ENCODE results near the gene TENM3.

TENM3 gene

DNA sequence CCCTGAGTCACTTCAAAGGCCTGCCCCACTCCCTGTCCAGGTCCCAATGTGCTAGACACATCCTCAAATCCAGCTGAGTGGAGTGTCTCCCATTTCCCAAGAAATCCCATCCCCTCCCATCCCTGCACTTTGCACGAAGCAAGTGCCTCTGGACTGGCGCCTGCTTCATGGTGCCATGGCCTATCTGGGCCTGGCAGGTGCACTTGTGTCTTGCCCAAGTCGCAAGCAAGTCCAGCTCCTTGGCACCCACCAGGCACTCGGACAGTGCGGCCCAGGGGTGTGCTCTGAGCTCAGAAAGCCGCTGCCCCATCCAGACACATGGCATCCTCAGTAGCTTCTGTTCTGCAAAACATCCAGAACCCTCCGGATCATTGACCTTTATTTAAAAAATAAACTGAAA lies 576.5 kb downstream of the TENM3 start:
- DNase-seq (ENCODE audit: low spot score): no peak

DNA sequence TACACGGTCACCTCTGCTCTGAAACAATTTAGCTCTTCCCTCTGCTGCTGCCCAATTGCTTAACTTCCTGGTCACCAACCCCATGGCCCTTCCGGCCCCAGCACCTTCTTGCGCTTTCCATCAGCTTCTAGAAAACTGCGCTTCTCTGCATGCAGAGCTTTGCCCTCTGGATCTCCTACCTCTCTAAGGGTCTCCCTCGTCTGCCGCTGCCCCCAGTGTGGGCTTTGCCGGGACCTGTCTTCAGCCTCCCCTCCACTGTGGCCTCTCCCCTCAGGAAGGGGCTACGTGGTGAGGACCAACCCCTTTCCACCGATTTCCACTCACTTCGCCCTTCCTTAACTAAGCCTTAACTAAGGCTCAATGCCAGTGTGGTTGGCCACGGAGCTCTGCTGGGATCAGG lies 579.4 kb downstream of the TENM3 start:
- no peak for DNase-seq (ENCODE audit: low spot score)

DNA sequence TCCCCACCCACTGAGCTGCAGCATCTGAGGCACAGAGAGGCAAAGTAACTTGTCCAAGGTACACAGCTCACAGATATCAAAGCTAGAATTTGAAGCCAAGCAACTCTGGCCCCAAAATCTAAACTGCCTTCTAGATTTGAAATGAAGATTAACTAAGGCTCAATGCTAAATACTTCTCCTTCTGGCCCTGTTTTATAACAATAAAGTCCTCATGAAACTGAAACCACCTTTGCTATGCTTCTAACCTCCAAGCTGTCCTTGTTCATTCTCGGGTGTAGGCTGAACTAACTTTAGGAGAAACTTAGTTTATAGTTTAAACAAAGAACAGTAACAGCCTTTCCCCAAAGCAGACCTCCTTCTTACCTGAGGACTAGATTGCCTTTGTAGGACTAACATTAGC lies 580.4 kb downstream of the TENM3 start:
- no peak for DNase-seq (ENCODE audit: low spot score)

DNA sequence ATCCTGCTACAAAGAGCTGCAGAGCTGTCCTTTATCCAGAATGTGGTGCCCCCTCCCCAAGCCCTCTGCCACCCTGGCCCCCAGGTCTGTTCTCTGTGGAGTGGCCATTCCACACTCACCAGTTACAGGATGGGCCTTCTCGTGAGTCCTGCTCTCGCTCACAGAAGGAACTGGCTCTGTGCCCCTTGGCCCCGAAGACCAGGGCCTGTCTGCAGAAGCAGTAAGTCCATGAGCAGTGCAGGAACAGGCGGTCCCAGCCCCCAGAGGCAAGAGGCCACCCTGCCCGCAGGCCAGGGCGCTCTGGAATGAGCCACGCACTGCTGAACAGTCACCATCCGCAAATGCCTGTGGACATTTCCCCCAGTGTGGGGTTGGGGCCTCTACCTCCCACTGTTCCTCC lies 581.8 kb downstream of the TENM3 start:
- no peak for DNase-seq (ENCODE audit: low spot score)

DNA sequence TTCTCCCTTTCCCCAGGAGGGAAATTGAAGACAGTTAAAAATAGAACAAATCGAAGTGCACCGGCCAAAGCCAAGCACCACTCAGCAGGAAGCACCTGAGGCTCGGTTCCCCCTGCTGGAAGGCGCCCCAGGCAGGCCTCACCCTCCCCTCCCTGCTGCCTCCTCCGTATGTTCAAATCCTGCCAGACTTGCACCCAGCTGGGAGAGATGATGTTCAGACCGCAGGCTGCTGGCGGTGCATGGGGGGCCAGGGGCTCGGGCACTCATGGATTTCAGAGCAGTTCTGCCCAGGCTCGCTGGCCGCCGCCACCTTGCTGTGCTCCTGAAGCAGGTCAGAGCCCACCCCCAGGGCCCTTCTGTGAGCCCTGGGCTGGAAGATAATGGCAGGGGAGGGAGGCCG lies 582.6 kb downstream of the TENM3 start:
- DNase-seq (ENCODE audit: low spot score): no peak

DNA sequence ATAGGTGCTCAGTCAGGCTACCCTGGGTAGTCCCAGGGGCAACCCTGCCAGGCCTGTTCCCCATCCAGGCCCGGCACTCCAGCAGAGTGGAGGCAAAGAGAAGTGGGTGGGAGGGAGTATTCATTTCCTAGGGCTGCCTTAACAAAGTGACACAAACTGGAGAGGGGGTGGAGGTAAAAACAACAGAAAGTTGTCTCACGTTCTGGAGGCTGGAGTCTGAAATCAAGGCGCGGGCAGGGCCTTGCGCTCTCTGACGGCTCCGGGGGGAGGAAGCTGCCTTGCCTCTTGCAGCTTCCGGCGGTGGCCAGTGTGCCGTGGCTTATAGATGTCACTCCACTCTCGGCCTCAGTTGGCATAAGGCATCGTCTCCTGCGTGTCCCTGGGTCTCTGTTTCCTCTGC lies 583.2 kb downstream of the TENM3 start:
- DNase-seq (ENCODE audit: low spot score): no peak

DNA sequence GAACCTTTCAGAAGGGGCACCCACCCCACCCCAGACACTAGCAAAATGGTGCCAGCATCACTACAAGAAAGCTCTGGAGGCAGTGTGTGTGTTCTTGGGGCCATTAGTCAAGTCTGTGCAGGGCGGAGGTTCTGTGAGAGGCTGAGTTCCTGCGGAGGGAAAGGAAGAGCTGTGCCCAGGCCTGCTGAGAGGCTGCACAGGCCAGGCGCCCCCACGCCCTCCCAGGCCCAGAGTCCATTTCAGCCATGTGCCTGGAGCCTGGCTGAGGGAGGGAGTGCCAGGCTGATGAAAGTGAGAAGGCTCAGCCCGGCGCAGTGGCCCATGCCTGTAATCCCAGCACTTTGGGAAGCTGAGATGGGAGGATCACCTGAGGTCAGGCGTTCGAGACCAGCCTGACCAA lies 584.0 kb downstream of the TENM3 start:
- no peak for DNase-seq (ENCODE audit: low spot score)

DNA sequence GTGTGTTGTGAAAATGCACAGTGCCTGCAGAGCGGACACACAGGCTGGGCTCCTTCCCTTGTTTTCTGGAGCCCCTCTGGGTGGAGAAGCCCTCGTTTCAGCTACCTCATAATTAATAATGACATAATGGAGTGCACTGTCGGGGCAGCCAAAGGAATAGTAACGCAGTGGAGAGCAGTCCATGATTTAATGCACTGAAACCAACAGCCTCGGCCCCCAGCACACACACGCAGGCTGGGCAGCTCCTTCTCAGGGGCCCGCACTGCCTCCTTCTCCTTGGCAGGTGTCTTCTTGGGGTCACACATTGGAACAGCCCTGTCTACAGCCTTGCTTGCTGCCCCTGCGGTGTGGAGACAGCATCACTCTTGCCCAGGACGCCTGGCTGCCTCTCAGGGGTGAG lies 584.8 kb downstream of the TENM3 start:
- no peak for DNase-seq (ENCODE audit: low spot score)

DNA sequence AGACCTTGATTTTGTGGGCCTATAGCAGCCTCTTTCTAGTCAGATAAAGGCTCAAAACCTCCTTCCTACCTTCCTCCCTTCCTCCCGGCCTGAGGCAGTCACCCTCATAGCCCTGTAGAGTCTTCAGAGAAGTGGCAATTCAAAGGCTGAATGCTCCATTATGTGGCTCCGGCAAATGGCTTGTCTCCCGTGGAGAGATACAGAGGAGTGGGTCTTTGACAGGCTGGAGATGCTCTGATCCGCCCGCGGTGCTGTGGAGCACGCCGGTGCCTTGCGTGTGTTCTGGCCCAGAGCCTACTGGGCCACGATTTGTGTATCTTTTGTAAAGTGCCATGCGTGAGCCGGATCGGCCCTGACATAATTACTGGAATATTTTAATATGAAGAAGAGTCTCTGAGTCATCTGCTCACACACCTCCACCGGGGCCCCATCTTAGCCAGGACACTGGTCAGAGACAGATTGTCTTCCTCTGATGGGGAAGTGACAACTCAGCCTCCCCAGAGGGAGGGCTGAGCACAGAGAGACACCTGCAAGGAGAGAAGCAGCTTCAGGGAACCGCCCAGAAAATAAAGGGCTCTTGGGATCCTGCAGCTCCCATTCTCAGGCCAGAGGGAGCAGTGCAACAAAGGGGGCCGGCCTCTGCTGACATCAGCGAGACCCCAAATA lies 585.3 kb downstream of the TENM3 start:
- DNase-seq (ENCODE audit: low spot score): no peak

DNA sequence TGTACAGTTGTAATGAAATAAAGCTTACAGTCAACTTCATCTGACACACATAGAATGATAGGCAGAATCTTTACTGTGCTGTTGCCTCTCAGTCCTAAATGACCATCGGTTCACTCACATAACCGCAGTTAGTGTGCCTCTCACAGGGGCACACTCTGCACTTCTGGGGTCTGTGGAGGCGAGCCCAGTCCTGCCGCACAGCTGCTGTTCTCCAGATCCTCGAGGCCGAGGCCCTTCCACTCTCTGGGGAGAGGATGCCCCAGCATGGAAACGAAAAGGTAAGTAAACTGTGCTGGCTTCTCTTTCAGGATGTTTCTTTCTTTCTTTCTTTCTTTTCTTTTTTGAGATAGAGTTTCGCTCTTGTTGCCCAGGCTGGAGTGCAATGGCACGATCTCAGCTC lies 586.0 kb downstream of the TENM3 start:
- no peak for DNase-seq (ENCODE audit: low spot score)

DNA sequence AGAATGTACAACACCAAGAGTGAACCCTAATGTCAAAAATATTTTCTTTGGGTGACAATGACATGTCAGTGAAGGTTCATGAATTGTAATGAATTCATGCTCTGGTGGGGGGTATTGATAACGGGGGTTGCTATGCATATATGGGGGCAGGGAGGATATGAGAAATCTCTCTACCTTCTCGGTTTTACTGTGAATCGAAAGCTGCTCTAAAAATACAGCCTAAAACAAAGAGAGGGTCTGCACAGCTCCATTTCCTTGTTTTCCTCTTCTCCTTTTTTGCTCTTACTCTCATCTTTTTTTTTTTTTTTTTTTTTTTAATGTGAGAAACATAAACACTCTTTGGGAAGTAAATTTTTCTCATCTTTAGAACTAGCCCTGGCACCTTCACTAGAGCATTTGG lies 588.2 kb downstream of the TENM3 start:
- no peak for DNase-seq (ENCODE audit: low spot score)

DNA sequence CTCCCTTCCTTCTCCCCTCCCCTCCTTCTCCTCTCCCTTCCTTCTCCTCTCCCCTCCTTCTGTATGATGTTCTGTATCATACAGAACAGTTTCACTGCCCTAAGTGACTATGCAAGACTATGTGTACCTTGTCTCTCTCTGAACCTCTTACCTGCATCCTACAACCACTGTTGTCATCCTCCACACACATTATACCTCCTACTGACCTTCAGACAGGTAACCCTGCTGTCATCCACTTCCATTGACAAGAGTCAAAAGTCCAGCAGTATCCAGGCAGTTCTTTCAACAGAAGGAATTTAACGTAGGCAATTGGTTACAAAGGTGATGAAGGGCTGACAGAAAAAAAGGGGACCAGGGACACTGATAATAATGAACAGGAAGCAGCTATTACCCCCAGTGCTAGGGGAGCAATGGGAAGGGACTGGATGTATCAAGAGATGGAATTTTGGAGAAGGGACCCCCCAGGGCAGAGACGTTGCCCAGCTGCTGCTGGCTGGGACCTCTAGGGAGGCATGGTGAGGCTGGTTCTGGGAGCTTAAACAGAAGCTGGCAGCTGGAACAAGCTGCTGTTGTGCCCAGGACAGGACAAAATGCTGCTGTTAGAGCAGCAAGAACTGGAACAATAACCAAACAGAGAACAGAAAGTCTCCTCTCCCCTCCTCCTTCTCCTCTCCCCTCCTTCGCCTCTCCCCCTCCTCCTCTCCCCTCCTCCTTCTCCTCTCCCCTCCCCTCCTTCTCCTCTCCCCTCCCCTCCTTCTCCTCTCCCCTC lies 589.3 kb downstream of the TENM3 start:
- DNase-seq (ENCODE audit: low spot score): no peak

DNA sequence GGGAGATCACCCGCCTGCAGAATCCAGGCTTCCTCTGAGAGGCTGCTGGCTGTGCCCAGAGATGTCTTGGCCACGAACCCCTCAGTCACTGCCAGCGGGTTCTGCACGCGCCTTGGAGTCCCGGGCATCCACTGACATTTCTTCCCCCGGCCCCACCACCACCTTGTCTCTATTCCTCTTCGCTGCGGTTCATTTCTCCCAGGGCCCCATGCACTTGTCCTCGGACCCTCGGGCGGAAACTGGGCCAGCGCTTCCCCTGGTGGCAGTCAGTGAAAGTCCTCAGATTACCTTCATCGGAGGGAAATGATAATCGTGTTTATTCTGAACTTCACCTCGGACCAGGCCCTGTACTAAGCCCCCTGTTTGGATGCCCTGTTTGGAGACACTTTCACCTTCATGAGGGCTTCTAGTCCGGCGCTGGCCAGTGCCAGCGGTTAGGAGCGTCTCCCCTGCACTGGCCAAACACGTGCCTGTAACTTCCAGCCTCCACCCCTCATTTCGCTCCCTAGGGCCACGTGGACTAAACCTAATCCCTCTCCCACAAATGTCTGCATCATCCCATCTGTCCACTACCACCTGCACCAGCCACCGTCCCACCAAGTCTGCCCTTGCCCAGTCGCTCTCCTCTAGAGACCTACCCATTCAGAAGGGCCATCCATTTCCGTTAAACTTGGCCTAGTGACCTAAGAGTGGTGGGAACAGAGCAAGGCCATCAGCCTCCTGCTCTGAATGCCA lies 592.0 kb downstream of the TENM3 start:
- no peak for DNase-seq (ENCODE audit: low spot score)

DNA sequence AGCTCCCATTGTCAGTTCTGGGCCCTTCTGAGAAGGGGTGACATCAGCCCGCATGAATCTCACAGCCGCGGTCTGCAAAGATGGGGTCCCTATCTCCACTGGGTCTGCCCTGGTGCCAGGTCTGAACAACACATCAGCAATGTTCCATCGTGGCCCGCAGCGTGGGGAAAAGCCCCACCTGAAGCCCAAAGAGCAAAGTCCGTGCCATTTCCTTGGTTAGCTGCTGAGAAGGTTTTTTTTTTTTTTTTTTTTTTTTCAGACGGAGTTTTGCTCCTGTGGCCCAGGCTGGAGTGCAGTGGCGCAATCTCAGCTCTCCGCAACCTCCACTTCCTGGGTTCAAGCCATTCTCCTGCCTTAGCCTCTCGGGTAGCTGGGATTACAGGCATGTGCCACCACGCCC lies 594.6 kb downstream of the TENM3 start:
- no peak for DNase-seq (ENCODE audit: low spot score)

DNA sequence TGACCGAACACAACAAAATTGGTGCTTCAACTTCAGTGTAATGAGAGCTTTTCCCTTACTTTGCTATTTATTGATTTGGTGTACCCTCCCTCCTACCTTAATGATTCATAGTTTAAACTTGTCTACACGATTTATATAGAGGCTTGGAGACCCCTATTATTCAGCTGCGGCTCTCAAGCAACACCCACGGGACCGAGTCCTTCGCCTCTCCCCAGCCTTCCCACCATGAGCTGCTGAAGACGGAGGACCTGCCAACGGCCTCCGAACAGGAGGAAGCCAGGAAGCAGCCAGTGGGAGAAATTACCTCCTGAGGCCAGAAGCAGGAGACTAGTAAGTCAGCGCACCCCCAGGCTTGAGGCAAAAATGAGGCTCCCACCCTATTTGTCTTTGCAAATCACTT lies 595.3 kb downstream of the TENM3 start:
- no peak for DNase-seq (ENCODE audit: low spot score)

DNA sequence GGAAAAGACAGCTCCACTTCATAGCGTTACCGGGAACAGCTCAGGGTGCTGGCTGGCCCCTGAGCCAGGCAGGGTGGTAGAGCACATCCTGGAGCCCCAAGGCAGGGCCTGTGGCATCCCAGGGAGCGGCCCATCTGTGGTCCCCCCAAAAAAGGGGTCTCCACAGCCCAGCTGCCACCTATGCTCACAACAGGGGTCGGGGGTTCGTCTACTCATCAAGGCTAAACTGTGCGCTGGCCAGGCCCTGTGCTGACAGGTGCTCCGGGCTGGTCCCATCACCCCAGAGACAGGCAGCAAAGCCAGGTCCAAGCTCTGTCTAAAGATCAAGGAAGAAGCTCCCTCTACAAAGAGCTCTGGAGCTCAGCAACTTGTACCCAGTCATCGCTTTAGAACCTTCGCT lies 596.1 kb downstream of the TENM3 start:
- no peak for DNase-seq (ENCODE audit: low spot score)

DNA sequence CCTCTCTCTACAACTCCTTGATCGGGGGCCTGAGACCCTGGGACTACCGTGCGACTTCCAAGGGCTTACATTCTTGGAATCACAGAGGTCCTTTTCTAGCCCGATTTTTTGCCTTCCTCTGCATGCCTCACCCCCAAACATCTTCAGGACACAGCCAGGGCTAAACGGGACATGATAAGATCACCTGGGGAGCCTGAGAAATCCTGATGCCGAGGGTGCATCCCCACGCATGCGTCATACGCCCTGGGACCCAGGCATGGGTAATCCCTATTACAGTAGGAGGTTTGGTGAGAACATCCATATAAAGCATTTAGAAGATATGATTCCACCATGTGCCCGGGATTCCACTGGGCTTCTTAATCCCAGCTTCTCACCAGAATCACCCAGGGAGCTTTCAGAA lies 596.9 kb downstream of the TENM3 start:
- DNase-seq (ENCODE audit: low spot score): no peak

DNA sequence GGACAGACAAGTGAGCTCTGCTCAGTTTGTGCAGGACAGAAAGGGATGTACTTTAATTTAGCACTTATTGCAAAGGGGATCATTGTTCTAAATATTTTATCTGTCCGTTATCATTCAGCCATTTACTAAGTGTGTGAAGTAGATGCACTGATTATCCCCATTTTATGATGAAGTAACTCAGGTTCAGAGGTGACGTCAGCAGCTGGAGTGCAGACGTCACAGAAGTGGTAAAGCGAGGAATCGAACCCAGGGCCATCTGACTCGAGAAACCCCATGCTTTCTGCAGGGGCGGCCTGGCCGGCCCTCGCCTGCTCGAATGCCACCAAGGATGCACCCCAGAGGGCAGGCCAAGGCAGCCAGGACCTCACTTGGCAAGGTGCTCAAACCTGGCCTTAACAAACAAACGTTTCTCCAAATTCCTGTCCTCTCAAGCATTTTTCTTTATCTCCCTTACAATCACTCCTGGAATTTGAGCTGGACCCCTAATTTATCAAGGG lies 599.0 kb downstream of the TENM3 start:
- no peak for DNase-seq (ENCODE audit: low spot score)

DNA sequence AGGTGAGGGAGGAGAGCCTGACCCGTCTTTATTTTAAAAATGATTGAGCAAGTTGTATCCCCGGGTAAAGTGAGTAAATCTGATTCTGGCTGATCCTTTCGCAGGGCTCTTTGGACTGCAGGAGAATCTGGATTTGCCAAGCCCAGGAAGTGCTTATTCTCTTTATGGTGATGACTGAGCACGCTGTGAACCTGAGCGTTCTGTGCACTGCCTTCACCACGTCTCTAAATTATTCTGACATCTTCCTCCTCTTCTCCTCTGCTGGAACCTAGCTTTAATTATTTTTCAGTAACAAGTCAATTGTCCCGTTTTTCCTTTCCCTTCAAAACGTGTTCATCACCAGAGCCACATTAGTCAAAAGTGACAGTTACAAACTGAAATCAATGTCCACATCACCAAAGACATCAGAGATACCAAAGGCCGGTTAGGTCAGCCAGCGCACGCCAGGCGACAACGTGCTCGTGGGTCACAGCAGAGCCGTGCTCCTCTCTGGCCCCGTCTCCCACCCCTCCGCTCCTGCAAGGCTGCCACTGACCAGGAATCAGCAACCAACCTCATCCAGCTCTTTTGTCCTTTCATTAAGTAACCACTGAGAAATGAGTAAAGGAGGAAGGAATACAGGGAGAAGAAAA lies 599.7 kb downstream of the TENM3 start:
- no peak for DNase-seq (ENCODE audit: low spot score)

DNA sequence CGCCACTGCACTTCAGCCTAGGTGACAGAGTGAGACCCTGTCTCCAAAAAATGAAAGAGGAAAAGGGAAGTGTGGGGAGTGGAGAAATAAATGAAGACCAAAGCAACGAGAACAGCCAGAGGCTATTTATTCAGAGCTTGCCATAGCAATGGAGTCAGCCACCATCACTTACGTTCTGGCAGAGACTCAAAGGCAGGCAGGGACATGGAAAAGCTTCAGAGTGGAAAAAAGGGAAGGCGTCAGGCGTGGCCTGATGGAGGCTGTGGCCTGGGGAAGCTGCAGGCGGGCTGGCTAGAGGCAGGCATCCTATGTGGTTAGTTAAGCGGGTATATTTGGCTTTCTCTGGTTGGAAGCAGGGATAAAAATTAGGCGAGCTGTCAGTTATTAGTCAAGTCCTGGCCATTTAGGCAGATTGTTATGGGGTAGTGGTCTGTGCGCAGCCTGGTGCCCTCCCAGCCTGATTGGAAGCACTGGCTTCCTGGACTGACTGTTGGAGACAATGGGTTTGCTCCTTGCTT lies 600.7 kb downstream of the TENM3 start:
- DNase-seq (ENCODE audit: low spot score): no peak

DNA sequence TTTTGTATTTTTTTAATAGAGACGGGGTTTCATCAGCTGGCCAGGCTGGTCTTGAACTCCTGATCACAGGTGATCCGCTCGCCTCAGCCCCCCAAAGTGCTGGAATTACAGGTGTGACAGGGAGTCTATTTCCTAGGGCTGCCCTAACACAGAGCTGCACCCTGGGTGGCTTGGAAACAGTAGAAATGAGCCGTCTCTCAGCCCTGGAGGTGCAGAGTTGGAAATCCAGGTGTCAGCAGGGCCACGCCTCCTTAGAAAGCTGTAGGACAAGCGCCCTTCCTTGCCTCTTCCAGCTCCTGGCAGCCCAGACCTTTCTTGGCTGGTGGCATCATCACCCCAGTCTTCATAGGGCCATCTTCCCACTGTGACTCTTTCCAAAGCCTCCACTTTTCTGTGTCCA lies 602.4 kb downstream of the TENM3 start:
- no peak for DNase-seq (ENCODE audit: low spot score)

DNA sequence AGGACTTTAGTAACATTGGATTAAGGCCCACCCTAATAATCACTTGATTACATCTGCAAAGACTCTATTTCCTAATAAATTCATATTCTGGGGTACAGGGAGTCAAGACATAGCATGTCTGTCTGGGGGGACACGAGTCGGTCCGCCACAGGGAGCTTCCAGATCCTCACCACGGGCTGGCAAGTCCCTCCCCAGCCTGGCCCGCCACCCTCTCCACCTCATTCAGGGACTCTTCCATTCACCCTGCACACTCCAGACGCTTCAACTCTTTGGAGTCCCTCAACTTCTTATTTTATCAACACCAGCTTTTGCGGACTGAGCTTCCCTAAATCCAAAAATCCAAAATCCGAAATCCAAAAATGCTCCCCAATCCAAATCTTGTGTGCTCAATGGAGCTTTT lies 602.8 kb downstream of the TENM3 start:
- no peak for DNase-seq (ENCODE audit: low spot score)

Measured in kidney capillary endothelial cell (primary cell).